ENCODE results near the gene LMAN1L. TPM values are rescaled to one million over a fixed set of nuclear protein-coding genes. Genes with fewer than 3 reads are reported as not detected.

The LMAN1L gene
- total RNA-seq, 2 donors from 2014 or later: not detected

DNA sequence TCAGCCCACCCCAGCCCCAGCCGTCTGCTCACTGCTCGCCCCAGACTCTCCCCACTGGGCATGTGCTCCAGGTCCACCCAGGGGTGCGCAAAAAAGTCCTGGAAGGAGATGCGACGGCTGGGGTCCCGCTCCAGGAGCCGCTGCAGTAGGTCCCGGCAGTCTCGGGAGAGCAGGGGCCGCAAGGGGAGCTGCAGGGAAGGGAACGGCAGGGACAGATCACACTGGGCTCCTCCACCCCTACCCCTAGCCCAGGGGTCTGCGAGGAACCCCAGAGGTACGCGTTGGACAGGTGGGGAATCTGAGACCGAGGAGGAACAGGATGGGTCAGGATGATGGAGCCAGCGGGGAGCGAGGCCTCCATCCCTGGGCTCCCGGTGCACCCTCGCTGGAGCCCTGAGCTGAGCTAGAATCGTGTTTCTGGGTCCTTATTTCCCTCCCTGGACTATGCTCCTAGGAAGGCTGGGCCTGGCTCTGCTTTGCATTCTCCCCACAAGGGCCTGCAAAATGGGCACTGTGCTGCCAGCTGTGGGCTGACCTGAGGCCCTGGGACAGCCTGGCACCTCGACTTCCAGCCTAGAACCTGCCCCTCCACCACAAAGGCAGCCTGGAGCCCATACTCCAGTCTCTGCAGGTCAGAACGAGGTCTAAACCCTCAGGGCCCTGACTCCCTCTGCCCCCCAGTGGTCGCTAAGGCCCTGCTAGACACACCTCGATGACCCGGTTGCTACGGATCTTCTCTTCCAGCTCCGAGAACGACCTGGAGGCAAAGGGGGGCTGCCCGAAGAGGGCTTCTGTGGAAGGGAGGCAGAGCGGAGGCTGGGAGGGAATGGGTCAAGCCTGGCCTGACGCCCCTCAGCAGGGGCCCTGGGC lies 27.1 kb downstream of the LMAN1L start:
- Histone ChIP-seq H3K27ac (no peak overlapping the region), H3K9me3 (no peaks in the 10 kb centered on the region), H3K36me3 (no peaks in the 10 kb centered on the region), H3K4me3 (no peak overlapping the region), H3K4me1 (ENCODE audit: control insufficient read depth in 1 of 2, low read depth in 2 of 2) (peaks cover 11 to 19% of the 10 kb centered on the region in 2 donors), H3K27me3 (replicated peaks; ENCODE audit: insufficient read depth) (no peaks in the 10 kb centered on the region)
- DNase-seq (ENCODE audit: low spot score): no peak
- TF ChIP-seq, protein P1, sequence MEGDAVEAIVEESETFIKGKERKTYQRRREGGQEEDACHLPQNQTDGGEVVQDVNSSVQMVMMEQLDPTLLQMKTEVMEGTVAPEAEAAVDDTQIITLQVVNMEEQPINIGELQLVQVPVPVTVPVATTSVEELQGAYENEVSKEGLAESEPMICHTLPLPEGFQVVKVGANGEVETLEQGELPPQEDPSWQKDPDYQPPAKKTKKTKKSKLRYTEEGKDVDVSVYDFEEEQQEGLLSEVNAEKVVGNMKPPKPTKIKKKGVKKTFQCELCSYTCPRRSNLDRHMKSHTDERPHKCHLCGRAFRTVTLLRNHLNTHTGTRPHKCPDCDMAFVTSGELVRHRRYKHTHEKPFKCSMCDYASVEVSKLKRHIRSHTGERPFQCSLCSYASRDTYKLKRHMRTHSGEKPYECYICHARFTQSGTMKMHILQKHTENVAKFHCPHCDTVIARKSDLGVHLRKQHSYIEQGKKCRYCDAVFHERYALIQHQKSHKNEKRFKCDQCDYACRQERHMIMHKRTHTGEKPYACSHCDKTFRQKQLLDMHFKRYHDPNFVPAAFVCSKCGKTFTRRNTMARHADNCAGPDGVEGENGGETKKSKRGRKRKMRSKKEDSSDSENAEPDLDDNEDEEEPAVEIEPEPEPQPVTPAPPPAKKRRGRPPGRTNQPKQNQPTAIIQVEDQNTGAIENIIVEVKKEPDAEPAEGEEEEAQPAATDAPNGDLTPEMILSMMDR (IDR thresholded peaks at IDR 0.05): no peak
- ATAC-seq (ENCODE audit: insufficient number of reproducible peaks, low FRiP score, low read depth): no peak

DNA sequence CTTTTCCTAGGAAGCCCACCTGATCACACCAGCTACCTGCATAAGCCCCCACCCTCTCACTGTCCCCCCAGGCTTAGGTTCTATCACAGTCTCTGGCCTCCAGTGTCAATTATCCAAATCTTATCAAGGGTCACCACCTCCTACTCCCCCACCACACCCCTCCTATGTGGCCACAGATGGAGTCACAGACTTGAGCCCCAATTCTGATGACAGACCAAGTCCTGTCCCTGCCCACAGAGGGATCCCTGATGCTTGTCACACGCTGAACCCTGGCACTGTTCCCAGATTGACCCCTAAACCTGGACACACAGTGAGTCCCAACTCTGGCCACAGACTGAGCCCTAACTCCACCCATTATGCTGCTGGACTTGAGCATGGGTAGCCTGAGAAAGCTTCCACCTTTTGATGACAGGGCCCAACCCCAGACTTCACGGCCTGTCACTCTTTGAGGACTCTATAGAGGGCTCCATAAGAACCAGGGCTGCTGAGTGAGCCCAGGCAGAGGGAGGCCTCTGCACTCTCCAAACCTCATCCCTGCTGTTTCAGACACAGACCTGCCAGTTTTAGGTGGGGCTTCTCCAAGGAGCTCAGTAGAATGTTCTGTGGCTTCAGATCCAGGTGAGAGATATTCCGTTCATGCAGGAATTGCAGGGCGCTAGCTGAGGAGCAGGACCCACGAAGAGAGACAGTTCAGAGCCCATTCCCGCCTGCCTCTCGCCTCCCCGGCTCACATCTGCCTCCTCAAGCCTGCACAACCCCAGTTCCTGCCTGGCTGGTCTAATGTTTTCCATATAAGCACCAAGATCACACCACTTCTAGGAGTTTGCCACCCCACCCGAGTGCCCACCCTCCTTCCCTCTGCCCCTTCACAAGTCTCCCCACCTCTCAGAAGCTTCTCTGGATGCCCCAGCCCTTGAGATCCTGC lies 28.5 kb downstream of the LMAN1L start:
- TF ChIP-seq, protein P1 (IDR thresholded peaks at IDR 0.05): no peak
- no peak overlapping the region for H3K27ac ChIP-seq
- H3K4me3 ChIP-seq: no peak overlapping the region
- no peak for DNase-seq (ENCODE audit: low spot score)
- no peak for ATAC-seq (ENCODE audit: insufficient number of reproducible peaks, low FRiP score, low read depth)
- peaks cover 3% of the 10 kb centered on the region for H3K36me3 ChIP-seq
- no peaks in the 10 kb centered on the region for H3K27me3 ChIP-seq (replicated peaks; ENCODE audit: insufficient read depth)
- peaks cover 11 to 19% of the 10 kb centered on the region in 2 donors for H3K4me1 ChIP-seq (ENCODE audit: control insufficient read depth in 1 of 2, low read depth in 2 of 2)
- no peaks in the 10 kb centered on the region for H3K9me3 ChIP-seq

DNA sequence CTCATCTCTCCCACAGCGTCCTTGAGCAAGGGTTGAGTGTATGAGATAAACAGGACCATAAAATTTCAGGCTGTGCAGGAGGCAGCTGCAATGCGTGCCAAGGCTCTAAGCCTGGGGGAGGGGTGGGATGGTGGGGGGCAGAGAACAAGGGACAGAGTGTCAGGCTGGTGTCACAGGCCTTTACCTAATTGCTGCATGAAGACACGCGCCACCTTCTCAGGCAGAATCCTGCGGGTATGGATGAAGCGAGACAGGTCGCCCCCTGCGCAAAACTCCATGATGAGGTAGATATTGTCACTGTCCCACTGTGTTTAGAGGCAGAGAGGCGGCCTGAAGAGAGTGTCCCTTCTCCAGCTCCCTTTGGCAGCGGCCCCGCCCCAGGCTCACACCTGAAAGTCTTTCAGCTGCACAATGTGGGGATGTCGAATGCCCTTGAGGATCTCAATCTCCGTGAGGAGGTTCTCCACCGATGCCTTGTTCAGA lies 29.3 kb downstream of the LMAN1L start:
- peaks cover 11 to 19% of the 10 kb centered on the region in 2 donors for H3K4me1 ChIP-seq (ENCODE audit: control insufficient read depth in 1 of 2, low read depth in 2 of 2)
- no peak for DNase-seq (ENCODE audit: low spot score)
- H3K9me3 ChIP-seq: no peaks in the 10 kb centered on the region
- no peak overlapping the region for H3K27ac ChIP-seq
- peaks cover 3% of the 10 kb centered on the region for H3K36me3 ChIP-seq
- H3K4me3 ChIP-seq: peak overlapping the region; percentile 96
- no peak for ATAC-seq (ENCODE audit: insufficient number of reproducible peaks, low FRiP score, low read depth)
- TF ChIP-seq, protein P1 (IDR thresholded peaks at IDR 0.05): no peak
- no peaks in the 10 kb centered on the region for H3K27me3 ChIP-seq (replicated peaks; ENCODE audit: insufficient read depth)

DNA sequence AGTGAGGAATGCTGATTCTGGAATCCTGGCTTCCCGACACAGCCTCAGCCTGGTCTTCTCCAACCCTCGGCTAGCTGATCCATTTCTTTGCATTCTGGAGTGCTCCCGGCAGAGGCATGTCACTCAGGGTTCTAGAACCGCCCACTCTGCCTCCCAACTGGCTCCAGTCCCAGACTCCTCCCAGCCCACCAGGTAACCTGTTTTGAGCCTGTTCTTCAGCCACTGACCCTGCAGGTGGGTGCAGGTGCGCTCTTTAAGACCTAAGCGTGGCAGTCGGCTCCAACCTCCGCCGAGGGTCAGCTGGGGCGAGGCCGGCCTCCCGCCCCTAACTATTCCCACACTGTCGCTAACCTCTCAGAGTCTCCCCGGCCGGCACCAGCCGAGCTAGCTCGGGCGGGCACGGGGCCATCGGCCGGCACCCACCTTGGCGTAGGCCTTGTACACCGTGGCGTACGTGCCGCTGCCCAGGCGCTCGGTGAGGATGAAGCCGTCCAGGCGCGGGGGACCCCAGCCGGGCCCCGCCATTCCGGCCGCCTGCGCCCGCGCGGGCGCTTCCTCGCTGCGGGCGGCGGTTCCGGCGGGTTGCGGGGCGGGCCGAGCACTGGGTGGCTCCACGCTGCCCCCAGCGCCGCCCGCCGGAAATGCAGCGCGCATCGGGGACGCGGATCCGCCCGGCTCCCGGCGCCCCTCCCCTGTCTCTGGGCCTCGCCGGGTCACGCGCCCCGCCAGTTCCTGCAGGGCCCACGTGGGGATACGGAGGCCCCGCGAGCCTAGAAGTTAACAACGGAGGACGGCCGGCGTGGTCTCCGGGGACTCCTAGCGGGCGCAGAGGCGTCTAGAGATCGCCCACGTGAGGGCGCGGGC lies 30.2 kb downstream of the LMAN1L start, which contains the start of gene ULK3:
Gene ULK3, minus strand, starts transcription at position 576 of the 864 bp plus-strand sequence. Its CDS starts 51 bp downstream, at position 525.
- ATAC-seq (ENCODE audit: insufficient number of reproducible peaks, low FRiP score, low read depth): peak; percentile 86
- Histone ChIP-seq H3K27me3 (replicated peaks; ENCODE audit: insufficient read depth) (no peaks in the 10 kb centered on the region), H3K9me3 (no peaks in the 10 kb centered on the region), H3K36me3 (peaks cover 7% of the 10 kb centered on the region), H3K4me1 (ENCODE audit: control insufficient read depth in 1 of 2, low read depth in 2 of 2) (peaks cover 11 to 19% of the 10 kb centered on the region in 2 donors), H3K27ac (peak within 1 kb of the TSS; percentile 73 to 76), H3K4me3 (peak within 1 kb of the TSS; percentile 96)
- TF ChIP-seq, protein P1 (IDR thresholded peaks at IDR 0.05): peak; percentile 78
- DNase-seq (ENCODE audit: low spot score): peak; percentile 58

Data from thoracic aorta (tissue), 2 donors.